Trophoblast cell (in vitro differentiated cells and primary cell): ENCODE results near the gene NPEPL1.

Experiments used
- DNase-seq, 2 donors: peaks; one replicate each; pipeline ENCODE4 v3.0.0-alpha.2; 2016
- H2AFZ ChIP-seq: 2 replicates; pipeline ENCODE4 v1.6.1; 2013; ENCODE audit warnings: low read length, moderate library complexity, mild to moderate bottlenecking; ENCODE audit not compliant: insufficient read depth, poor library complexity
- H2AK5ac ChIP-seq: 2 replicates; pipeline ENCODE4 v1.6.1; 2013; ENCODE audit warnings: mild to moderate bottlenecking, low read length
- H2BK120ac ChIP-seq: 2 replicates; pipeline ENCODE4 v1.6.1; 2013; ENCODE audit warnings: low read length, mild to moderate bottlenecking, moderate library complexity; ENCODE audit not compliant: insufficient read depth, poor library complexity
- H2BK12ac ChIP-seq: 2 replicates; pipeline ENCODE4 v1.6.1; 2013; ENCODE audit warnings: mild to moderate bottlenecking, low read length, moderate library complexity
- H2BK5ac ChIP-seq: 2 replicates; pipeline ENCODE4 v1.6.1; 2013; ENCODE audit warnings: low read length, low read depth, moderate library complexity, mild to moderate bottlenecking; ENCODE audit not compliant: poor library complexity
- H3K14ac ChIP-seq: 2 replicates; pipeline ENCODE4 v1.6.1; 2013; ENCODE audit warnings: mild to moderate bottlenecking, low read length
- H3K18ac ChIP-seq: 2 replicates; pipeline ENCODE4 v1.6.1; 2013; ENCODE audit warnings: mild to moderate bottlenecking, low read length
- H3K23ac ChIP-seq: 2 replicates; pipeline ENCODE4 v1.6.1; 2013; ENCODE audit warnings: low read length
- H3K27ac ChIP-seq: 2 replicates; pipeline ENCODE4 v1.5.1; 2013; ENCODE audit warnings: low read depth, mild to moderate bottlenecking, inconsistent platforms, low read length, moderate library complexity
- H3K27me3 ChIP-seq: 2 replicates; pipeline ENCODE4 v1.6.1; 2013; ENCODE audit warnings: inconsistent platforms, mild to moderate bottlenecking, low read length, moderate library complexity; ENCODE audit not compliant: insufficient read depth
- H3K36me3 ChIP-seq, 2 experiments: 1 replicate in 1 of 2; 2 replicates in 1 of 2; pipeline ENCODE4 v1.6.1; 2013; ENCODE audit warnings: low read length in 2 of 2, mild to moderate bottlenecking in 2 of 2, moderate library complexity in 1 of 2; ENCODE audit not compliant: insufficient read depth in 2 of 2, control insufficient read depth in 1 of 2
- H3K4ac ChIP-seq: 2 replicates; pipeline ENCODE4 v1.6.1; 2013; ENCODE audit warnings: low read depth, mild to moderate bottlenecking, low read length, moderate library complexity
- H3K4me1 ChIP-seq, 2 experiments: 1 replicate in 1 of 2; 2 replicates in 1 of 2; pipeline ENCODE4 v1.6.1; 2013; ENCODE audit warnings: low read length in 2 of 2, mild to moderate bottlenecking in 2 of 2, moderate library complexity in 1 of 2; ENCODE audit not compliant: insufficient read depth in 2 of 2, control insufficient read depth in 1 of 2
- H3K4me2 ChIP-seq: 2 replicates; pipeline ENCODE4 v1.6.1; 2013; ENCODE audit warnings: inconsistent platforms, mild to moderate bottlenecking, low read length, moderate library complexity
- H3K4me3 ChIP-seq: 2 replicates; pipeline ENCODE4 v1.5.1; 2013; ENCODE audit warnings: mild to moderate bottlenecking, low read depth, low read length, inconsistent platforms
- H3K79me1 ChIP-seq: one replicate; pipeline ENCODE4 v1.6.1; 2013; ENCODE audit warnings: low read length
- H3K79me2 ChIP-seq: 2 replicates; pipeline ENCODE4 v1.6.1; 2013; ENCODE audit warnings: low read length, mild to moderate bottlenecking; ENCODE audit not compliant: control insufficient read depth, insufficient read depth, poor library complexity
- H3K9ac ChIP-seq: 2 replicates; pipeline ENCODE4 v1.6.1; 2013; ENCODE audit warnings: mild to moderate bottlenecking, low read length
- H3K9me3 ChIP-seq: 2 replicates; pipeline ENCODE4 v1.6.1; 2013; ENCODE audit warnings: low read depth, mild to moderate bottlenecking, control low read depth, inconsistent platforms, low read length; ENCODE audit not compliant: insufficient read depth
- H4K12ac ChIP-seq: 2 replicates; pipeline ENCODE4 v1.6.1; 2013; ENCODE audit warnings: low read depth, mild to moderate bottlenecking, low read length, moderate library complexity
- H4K8ac ChIP-seq: 2 replicates; pipeline ENCODE4 v1.6.1; 2013; ENCODE audit warnings: low read depth, mild to moderate bottlenecking, low read length, moderate library complexity
- H4K91ac ChIP-seq: one replicate; pipeline ENCODE4 v1.6.1; 2013; ENCODE audit warnings: low read depth, mild to moderate bottlenecking, low read length, moderate library complexity
- WGBS: extraction: QIAGEN DNeasy Blood & Tissue Kit; methylation state at CpG from one replicate; pipeline ENCODE4 v1.1.7; 2013; ENCODE audit warnings: missing lambda C conversion rate; ENCODE audit not compliant: insufficient read length, insufficient coverage; ENCODE audit errors: extremely low coverage; 5-methylcytosine and 5-hydroxymethylcytosine counted together

Gene NPEPL1

GRCh38 chr20:58697201-58697866 is 4.7 kb downstream of the NPEPL1 start:
- no CpG with 5 or more reads among the region's 21 CpGs for WGBS
- peaks cover 5% of the 10 kb centered on the region for H3K79me1 ChIP-seq
- H3K36me3 ChIP-seq = peaks cover 33 to 45% of the 10 kb centered on the region in 2 experiments
- DNase-seq = no peak
- peaks cover 8 to 9% of the 10 kb centered on the region in 2 experiments for H3K4me1 ChIP-seq
- no peak overlapping the region for H3K23ac ChIP-seq
- no peak overlapping the region for H4K91ac ChIP-seq
- no peak overlapping the region for H4K8ac ChIP-seq
- no peak overlapping the region for H2BK120ac ChIP-seq
- no peak overlapping the region for H2BK12ac ChIP-seq
- no peak overlapping the region for H3K4me2 ChIP-seq
- H3K4me3 ChIP-seq = no peak overlapping the region
- no peak overlapping the region for H4K12ac ChIP-seq
- peaks cover 5% of the 10 kb centered on the region for H3K9me3 ChIP-seq
- H3K4ac ChIP-seq = no peak overlapping the region
- no peak overlapping the region for H3K9ac ChIP-seq
- no peak overlapping the region for H3K14ac ChIP-seq
- H3K18ac ChIP-seq = no peak overlapping the region
- no peak overlapping the region for H3K27ac ChIP-seq
- H2AFZ ChIP-seq = no peak overlapping the region
- H2BK5ac ChIP-seq = no peak overlapping the region
- no peaks in the 10 kb centered on the region for H3K27me3 ChIP-seq
- H2AK5ac ChIP-seq = no peak overlapping the region
- H3K79me2 ChIP-seq = peaks cover 2% of the 10 kb centered on the region

- H3K4me2 ChIP-seq = no peak overlapping the region
- no peak overlapping the region for H2AFZ ChIP-seq
- no peak overlapping the region for H4K8ac ChIP-seq
- H2BK5ac ChIP-seq = no peak overlapping the region
- H3K79me1 ChIP-seq = peaks cover 2% of the 10 kb centered on the region
- H3K9me3 ChIP-seq = peaks cover 5% of the 10 kb centered on the region
- H2BK12ac ChIP-seq = no peak overlapping the region
- no peak overlapping the region for H3K18ac ChIP-seq
- no CpG with 5 or more reads among the region's 15 CpGs for WGBS
- no peak overlapping the region for H2AK5ac ChIP-seq
- peaks cover 36 to 49% of the 10 kb centered on the region in 2 experiments for H3K36me3 ChIP-seq
- H3K27ac ChIP-seq = no peak overlapping the region
- H3K79me2 ChIP-seq = no peaks in the 10 kb centered on the region
- no peak for DNase-seq
- H3K23ac ChIP-seq = no peak overlapping the region
- H3K4me3 ChIP-seq = no peak overlapping the region
- H4K12ac ChIP-seq = no peak overlapping the region
- H4K91ac ChIP-seq = no peak overlapping the region
- H3K27me3 ChIP-seq = no peaks in the 10 kb centered on the region
- peaks cover 8% of the 10 kb centered on the region in 2 experiments for H3K4me1 ChIP-seq
- H3K9ac ChIP-seq = no peak overlapping the region
- no peak overlapping the region for H2BK120ac ChIP-seq
- no peak overlapping the region for H3K14ac ChIP-seq
- no peak overlapping the region for H3K4ac ChIP-seq
Measured at GRCh38 chr20:58697867-58698703, 5.5 kb downstream of the NPEPL1 start.

- no CpG with 5 or more reads among the region's 27 CpGs for WGBS
- Histone ChIP-seq H3K4ac (no peak overlapping the region), H2BK5ac (no peak overlapping the region), H4K91ac (no peak overlapping the region), H3K14ac (no peak overlapping the region), H2AK5ac (no peak overlapping the region), H3K23ac (no peak overlapping the region), H2BK12ac (no peak overlapping the region), H3K4me2 (no peak overlapping the region), H3K79me2 (no peaks in the 10 kb centered on the region), H3K27ac (no peak overlapping the region), H2AFZ (no peak overlapping the region), H2BK120ac (no peak overlapping the region), H3K4me3 (no peak overlapping the region), H3K79me1 (no peaks in the 10 kb centered on the region), H4K12ac (no peak overlapping the region), H4K8ac (no peak overlapping the region), H3K9ac (no peak overlapping the region), H3K18ac (no peak overlapping the region), H3K27me3 (no peaks in the 10 kb centered on the region), H3K4me1 (no peaks in the 10 kb centered on the region), H3K9me3 (peaks cover 5% of the 10 kb centered on the region), H3K36me3 (peaks cover 44 to 57% of the 10 kb centered on the region in 2 experiments)
- DNase-seq = no peak
Measured at GRCh38 chr20:58698741-58699622, 6.4 kb downstream of the NPEPL1 start.

- Histone ChIP-seq H3K14ac (no peak overlapping the region), H4K91ac (no peak overlapping the region), H3K27ac (no peak overlapping the region), H3K4ac (no peak overlapping the region), H3K4me2 (no peak overlapping the region), H3K79me1 (no peaks in the 10 kb centered on the region), H3K9ac (no peak overlapping the region), H3K23ac (no peak overlapping the region), H2AK5ac (no peak overlapping the region), H3K27me3 (no peaks in the 10 kb centered on the region), H3K36me3 (peaks cover 45 to 59% of the 10 kb centered on the region in 2 experiments), H2BK120ac (no peak overlapping the region), H3K79me2 (no peaks in the 10 kb centered on the region), H3K9me3 (peaks cover 5% of the 10 kb centered on the region), H4K8ac (no peak overlapping the region), H2BK12ac (no peak overlapping the region), H3K4me1 (no peaks in the 10 kb centered on the region), H2AFZ (no peak overlapping the region), H4K12ac (no peak overlapping the region), H2BK5ac (no peak overlapping the region), H3K18ac (no peak overlapping the region), H3K4me3 (no peak overlapping the region)
- no CpG with 5 or more reads among the region's 9 CpGs for WGBS
- DNase-seq = no peak
Measured at GRCh38 chr20:58699623-58700107, 7.1 kb downstream of the NPEPL1 start.
